Fibroblast of lung (primary cell): ENCODE measurements around the gene PDE6G.

ENCODE experiments used
- EZH2 ChIP-seq: IDR thresholded peaks from 2 replicates; pipeline ENCODE4 v1.5.1; 2012; ENCODE audit warnings: low read length, control low read depth, mild to moderate bottlenecking; ENCODE audit errors: missing control alignments
- TF ChIP-seq, protein P1 (sequence below), 2 donors: IDR thresholded peaks in 1 of 2; conservative IDR thresholded peaks in 1 of 2; 1 replicate in 1 of 2; 2 replicates in 1 of 2; pipeline ENCODE4 v1.5.1; 2011 to 2012; ENCODE audit warnings: low read length in 2 of 2, control low read depth in 1 of 2, inconsistent platforms in 1 of 2, low read depth in 1 of 2, mild to moderate bottlenecking in 1 of 2

DNA sequence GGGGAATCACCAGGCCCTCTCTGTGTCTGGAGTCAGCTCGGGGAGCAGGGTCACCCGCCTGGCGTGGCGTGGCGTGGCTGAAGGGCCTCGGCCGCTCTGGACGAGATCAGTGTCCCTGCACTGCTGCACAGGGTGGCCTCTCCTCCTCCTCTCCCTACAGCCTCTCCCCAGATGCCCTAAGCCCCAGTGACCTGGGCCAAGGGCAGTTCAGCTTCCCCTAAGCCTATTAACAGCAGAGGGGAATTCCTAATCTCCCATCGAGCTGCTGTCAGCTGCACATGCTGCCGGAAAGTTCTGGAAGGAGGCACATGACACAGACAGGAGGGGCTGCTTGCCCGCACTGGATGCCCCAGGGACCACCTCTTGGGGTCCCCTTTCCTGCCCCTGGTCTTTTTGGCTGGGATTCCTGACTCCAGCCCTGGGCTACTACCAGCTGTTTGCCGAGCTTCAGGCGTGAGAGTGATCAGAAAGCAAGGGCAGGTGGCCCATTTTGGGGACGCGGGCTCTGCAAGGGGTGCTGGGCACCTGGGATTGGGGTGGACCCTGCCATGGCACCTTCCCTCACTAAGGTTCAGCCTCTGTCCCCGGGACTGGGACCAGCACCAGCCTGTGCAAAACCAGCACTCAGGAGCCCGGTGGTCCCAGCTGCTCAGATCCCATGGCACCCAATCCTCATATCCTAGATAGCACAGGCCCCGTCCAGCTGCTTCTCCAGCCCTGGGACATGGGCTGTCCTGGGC is 794 bp downstream of the PDE6G start:
- TF ChIP-seq, protein P1, sequence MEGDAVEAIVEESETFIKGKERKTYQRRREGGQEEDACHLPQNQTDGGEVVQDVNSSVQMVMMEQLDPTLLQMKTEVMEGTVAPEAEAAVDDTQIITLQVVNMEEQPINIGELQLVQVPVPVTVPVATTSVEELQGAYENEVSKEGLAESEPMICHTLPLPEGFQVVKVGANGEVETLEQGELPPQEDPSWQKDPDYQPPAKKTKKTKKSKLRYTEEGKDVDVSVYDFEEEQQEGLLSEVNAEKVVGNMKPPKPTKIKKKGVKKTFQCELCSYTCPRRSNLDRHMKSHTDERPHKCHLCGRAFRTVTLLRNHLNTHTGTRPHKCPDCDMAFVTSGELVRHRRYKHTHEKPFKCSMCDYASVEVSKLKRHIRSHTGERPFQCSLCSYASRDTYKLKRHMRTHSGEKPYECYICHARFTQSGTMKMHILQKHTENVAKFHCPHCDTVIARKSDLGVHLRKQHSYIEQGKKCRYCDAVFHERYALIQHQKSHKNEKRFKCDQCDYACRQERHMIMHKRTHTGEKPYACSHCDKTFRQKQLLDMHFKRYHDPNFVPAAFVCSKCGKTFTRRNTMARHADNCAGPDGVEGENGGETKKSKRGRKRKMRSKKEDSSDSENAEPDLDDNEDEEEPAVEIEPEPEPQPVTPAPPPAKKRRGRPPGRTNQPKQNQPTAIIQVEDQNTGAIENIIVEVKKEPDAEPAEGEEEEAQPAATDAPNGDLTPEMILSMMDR (conservative IDR thresholded peaks at IDR 0.05 in 1 of 2, IDR thresholded peaks at IDR 0.05 in 1 of 2; ENCODE audit: low read depth in 1 of 2, low read length in 2 of 2), result no peak
- TF ChIP-seq EZH2, result no peak
